ENCODE data around the gene MTCL1.

Gene MTCL1

GRCh38 chr18:8776013-8776943 is 70.9 kb downstream of the MTCL1 start:
- no peak for DNase-seq

- DNase-seq, result no peak
Measured at GRCh38 chr18:8777846-8778245, 72.5 kb downstream of the MTCL1 start.

GRCh38 chr18:8778386-8778785 is 73.0 kb downstream of the MTCL1 start:
- DNase-seq, result no peak

GRCh38 chr18:8778824-8779223 is 73.5 kb downstream of the MTCL1 start:
- DNase-seq, result no peak

GRCh38 chr18:8779251-8779650 is 73.9 kb downstream of the MTCL1 start:
- DNase-seq, result no peak

- no peak for DNase-seq
Measured at GRCh38 chr18:8780227-8780626, 74.9 kb downstream of the MTCL1 start.

GRCh38 chr18:8781671-8782070 is 76.3 kb downstream of the MTCL1 start:
- DNase-seq, result no peak

- DNase-seq, result no peak
Measured at GRCh38 chr18:8783335-8783993, 78.1 kb downstream of the MTCL1 start.

- DNase-seq, result no peak
Measured at GRCh38 chr18:8783994-8784530, 78.7 kb downstream of the MTCL1 start.

- no peak for DNase-seq
Measured at GRCh38 chr18:8785261-8785660, 79.9 kb downstream of the MTCL1 start.

- DNase-seq, result no peak
Measured at GRCh38 chr18:8785855-8786482, 80.6 kb downstream of the MTCL1 start.

- DNase-seq, result peak; percentile 35
Measured at GRCh38 chr18:8786483-8787370, 81.4 kb downstream of the MTCL1 start.

- DNase-seq, result no peak
Measured at GRCh38 chr18:8787371-8787670, 82.0 kb downstream of the MTCL1 start.

- no peak for DNase-seq
Measured at GRCh38 chr18:8787794-8788193, 82.4 kb downstream of the MTCL1 start.

- DNase-seq, result no peak
Measured at GRCh38 chr18:8788503-8789429, 83.4 kb downstream of the MTCL1 start.

GRCh38 chr18:8791171-8791651 is 85.9 kb downstream of the MTCL1 start:
- DNase-seq, result no peak

- no peak for DNase-seq
Measured at GRCh38 chr18:8792688-8793316, 87.4 kb downstream of the MTCL1 start.

- no peak for DNase-seq
Measured at GRCh38 chr18:8793445-8794155, 88.2 kb downstream of the MTCL1 start.

- peak; percentile 62 for DNase-seq
Measured at GRCh38 chr18:8794156-8794933, 89.0 kb downstream of the MTCL1 start.

All from hematopoietic multipotent progenitor cell treated with erythropoietin and hydrocortisone succinate and interleukin-3 and kit ligand, for 4 days (in vitro differentiated cells).